UCSD-AML1 (cell line): ENCODE results near the gene ABLIM1.
"Not testable (repeated sequence)": the region's sequence is repeated elsewhere in the genome, so short reads cannot be mapped to it uniquely, and the experiment has no call there.

ENCODE experiments used
- DNase-seq: peaks from one replicate; lab custom pipeline; 2025; ENCODE audit not compliant: unreplicated experiment; lab: John Stamatoyannopoulos, UW

Gene ABLIM1

DNA sequence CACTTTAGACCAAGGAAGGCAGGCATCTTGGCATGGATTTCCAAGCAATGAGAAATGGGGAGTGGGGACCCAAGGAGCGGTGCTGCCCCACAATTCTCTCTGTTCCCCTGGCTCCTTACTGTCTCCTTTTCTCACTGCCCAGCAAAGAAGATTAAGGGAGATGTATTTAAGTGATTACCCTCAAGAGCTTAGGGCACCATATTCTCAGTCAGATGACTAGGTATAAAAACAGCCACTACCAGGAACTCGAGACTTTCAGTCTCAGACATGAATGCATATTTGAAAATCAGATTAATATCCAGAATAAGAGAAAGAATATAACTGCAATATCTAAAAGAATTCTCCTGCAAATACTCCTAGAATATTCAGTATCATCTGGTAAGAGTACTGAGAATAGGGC, at the start of gene ABLIM1:
TSS of gene ABLIM1 (minus strand) at position 101 of the 400 bp plus-strand sequence. CDS start at position 26, 75 bp downstream.
- no peak for DNase-seq

DNA sequence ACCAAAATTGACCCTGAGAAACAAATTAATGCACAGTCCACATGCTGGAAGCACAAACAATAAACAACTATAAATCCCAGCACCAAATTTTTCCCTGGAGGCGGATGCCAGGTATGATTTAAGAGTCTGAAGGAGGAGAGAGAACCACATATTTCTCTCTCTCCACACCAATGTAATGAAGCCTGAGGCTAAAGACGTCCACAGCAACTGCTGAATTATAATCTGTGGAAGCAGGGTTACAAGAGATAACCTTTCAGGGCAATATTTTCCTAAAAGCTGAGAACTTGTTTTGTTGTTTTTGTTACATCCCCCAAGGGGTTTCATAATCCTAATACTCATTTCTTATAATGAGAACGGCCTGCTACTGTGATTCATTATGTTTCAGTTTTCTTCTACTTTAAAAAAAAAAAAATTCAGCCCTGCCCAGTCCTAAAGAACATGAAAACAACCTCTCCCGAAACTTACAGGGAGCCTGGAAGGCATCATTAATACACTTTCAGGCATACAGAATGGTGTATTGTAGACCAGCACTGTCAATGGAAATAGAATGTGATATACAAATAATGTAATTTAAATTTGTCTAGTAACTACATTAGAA, 48.5 kb upstream of the ABLIM1 start:
- DNase-seq = no peak

DNA sequence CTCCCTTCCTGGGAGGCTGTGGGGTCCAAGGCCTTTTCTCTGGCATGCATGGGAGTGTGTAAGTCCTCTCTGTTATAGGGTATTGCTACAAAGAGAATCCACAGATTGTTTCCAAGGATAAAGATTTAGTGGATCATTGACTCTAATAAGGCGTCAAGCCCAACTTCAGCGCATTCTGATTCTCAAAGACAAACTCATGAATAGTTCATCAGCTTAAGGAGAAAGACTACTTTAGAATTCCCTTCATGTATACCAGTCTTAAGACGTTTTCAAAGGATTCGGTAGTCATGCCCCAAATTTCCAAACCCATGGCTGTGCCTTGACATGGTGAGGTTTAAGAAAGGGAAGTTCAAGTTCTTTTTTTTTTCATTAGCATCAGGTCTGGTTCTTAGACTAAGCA, 46.6 kb upstream of the ABLIM1 start:
- no peak for DNase-seq

DNA sequence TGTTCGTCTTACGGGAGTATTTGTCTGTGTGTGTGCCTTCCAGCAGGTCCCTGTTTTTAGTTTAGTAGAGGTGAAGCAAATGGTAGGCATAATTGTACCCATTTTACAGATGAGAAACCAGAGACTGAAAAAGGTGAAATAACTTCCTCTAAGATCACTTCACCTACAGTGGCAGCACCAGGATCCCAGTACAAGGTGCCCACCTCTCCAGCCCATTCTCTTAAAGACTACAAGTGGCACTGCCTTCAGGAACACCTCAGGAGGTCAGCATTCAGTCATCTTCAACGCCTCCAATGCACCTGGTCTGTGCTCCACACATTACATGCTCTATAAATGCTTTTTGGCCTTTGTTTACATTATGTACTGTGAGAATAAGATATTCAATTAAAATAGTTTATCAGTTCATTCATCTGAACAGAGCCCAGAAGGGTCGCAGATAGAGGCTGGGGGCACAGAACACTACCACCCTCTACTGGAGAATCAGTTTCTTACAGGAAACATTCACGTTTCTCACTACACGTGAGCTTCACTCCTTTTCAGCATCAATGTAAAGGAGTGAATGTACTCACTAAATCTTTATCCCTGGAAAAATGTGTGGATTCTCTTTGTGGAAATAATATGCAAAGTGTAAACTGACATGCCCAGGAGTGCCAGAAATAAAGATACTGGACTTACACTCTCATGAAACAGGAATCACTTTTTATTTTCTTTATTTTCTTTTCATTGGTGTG, 45.5 kb upstream of the ABLIM1 start:
- no peak for DNase-seq

- DNase-seq = no peak
Measured at GRCh38 chr10:114698271-114699061, 40.4 kb upstream of the ABLIM1 start.

GRCh38 chr10:114697061-114697598, 39.1 kb upstream of the ABLIM1 start:
- no peak for DNase-seq

GRCh38 chr10:114696301-114696700, 38.2 kb upstream of the ABLIM1 start:
- DNase-seq = not testable (repeated sequence)

DNA sequence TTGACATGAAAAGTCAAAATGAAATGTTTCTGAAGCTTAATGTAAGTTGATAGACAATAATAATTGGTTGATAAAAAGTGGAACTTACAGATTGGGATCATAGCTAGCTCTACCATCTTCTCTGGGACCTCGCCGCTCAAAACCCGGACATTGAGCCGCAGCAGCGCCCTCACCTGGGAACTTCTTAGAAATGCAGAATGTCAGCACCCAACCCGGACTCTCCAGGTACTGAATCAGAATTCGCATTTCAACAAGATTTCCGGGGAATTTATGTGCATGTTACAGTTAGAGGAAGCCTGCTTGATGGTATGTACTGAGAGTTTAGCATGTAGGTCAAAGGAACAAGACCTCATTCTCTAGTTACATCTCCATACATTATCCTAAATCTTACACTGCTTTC, 36.7 kb upstream of the ABLIM1 start:
- peak; percentile 41 for DNase-seq

DNA sequence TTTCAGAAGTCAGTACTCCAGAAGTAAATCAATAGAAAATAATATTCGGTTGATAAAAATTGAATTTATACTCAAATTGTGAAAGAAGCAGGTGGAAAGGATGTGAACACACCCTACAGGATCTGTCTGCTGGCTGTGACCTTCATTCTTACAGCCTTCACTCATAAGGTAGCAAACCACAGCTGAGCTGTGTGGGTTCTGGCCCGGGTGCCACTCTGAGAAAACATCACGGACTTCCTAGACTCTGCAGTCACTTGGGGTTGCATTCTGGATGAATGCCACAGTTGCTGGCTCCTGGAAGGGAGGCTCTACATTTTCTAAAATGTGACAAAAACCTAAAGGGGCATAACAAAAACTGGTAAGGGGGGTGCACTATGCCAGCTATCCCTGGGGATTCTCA, 36.0 kb upstream of the ABLIM1 start:
- no peak for DNase-seq

- DNase-seq = no peak
Measured at GRCh38 chr10:114691442-114691941, 33.4 kb upstream of the ABLIM1 start.

DNA sequence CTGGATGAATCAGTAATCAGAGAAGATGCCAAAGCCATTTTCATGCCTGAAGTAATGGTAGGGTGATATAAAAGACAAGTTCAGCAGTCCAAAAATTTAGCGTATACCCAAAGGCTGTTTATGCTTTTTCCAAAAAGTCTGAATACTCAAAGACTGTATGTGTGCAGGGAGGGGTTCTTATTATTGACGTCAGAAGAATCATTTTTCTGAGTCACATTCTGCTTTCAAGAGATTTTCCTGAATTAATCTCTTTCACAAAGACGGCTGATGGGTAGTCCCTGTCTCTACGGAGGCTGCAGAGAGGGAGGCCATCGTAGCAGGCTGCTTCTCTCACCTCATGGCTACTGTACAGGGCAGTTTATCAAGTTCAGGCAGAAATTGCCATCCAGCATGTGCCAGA, 30.7 kb upstream of the ABLIM1 start:
- no peak for DNase-seq

DNA sequence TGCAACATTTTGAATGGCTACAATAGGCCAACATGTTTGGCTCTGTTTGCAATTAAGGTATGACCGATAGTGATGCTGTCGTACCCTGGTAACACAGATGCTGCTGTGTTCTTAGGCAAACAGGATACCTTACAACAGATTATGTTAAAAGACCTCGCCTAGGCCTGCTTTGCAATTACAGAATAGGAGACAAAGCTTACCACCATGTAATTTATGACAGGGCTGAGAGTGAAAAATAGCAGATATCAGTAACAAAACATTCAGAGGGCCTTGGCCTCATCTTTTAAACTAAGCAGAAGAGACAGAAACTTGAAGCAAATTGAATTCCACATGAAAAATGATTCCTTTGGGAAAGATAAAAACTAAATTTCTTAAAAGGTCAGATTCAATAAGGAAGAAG, 29.4 kb upstream of the ABLIM1 start:
- no peak for DNase-seq

DNA sequence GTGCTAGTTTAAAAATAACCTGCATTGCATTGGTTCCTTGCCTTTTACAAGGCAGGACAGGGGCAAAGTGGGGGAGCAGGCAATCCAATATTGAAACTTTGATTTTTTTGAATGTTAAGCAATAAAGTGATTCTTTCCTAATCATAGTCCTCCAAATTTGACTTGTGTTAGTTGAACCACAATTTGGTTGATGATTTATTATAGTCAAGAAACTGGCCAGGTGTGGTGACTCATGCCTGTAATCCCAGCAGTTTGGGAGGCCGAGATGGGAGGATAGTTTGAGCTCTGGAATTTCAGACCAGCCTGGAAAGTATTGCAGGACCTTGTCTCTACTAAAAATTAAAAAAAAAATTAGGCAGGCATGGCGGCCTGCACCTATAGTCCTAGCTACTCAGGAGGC, 27.9 kb upstream of the ABLIM1 start:
- no peak for DNase-seq

DNA sequence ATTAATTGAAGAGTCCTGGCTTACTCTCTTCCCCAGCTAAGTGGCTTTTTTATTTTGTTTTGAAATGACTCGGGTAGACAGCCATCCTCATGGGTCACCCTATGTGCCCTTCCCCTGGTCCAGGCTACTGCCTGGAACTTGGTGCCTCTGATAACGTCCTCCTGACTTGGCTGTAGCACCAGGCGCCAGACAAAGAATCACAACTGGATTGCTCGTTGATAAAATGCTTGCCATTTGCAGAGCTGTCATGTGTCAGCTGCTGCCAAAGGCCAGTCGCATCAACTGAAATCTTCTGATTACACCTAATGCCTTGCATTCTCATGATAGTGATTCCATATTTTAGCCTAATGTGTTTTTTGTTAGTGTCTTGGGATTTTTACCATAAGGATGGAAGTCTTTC, 27.4 kb upstream of the ABLIM1 start:
- DNase-seq = no peak

DNA sequence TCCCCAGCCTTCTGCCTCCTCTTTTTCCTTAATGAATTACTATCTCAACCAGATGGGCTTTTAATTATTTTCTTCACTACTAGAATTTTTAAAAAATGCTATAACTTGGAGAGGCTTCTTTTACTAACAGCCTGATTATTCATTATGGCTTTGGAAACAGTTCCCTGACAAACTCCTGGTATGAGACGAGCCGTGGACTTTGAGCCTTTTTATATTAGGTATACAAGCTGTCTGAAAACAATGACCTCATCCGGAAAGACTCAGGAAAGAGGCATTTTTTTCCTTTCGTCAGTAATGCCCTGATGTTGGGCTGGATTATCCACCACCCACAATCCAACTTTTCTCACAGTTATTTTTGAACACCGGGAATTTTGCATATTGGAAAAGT, 26.7 kb upstream of the ABLIM1 start:
- no peak for DNase-seq

DNA sequence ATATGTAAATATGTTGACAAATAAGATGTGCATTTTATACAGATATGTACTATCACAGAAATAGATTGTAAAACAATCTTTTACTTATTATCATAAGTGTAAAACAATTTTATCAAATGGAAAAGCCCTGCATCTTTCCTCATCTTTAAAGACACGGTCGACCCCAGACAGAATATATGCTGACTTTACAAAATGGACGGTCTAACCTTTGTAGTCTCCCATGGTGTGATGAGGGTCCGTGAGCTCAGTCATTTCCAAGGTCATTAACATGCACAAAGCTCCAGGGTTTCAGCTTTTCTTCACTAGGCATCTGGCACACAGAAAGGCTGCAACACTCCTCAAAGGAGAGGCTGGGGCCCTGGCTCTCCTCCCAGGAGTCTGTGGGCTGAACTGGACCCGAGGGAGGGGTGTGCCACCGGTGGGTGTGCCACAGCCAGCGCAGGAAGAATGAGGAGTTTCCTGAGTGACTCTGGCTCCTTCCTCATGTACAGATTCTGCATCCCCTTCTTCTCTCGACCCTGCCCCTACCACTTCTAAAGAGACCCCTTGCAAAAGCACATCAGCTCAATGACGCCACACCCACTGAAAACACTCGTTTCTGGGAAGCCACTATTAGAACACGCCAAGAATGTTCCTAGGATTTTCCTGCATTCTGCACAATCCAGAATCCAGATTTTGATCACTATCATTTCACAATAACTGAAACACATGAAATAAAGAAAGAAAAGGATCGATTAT, 26.2 kb upstream of the ABLIM1 start:
- peak; percentile 39 for DNase-seq

DNA sequence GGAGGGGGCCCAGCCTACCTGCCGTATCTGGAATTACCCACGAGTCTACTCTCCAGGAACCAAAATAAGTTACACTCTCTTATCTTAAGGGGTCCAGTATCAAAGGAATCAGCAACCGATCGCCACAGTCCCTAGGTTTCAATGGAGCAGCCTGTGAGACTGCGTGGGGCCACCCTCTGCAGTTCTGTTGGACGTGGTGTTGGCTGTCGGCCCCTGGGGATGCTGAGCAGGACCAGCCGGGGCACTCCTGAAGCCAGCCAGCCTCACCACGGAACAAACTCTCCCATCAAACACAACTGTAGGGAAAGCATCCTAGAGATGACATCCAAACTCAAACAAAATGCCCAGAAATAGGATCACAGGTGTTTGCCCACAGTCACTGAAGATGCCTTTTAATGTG, 25.5 kb upstream of the ABLIM1 start:
- no peak for DNase-seq

- no peak for DNase-seq
Measured at GRCh38 chr10:114683162-114683561, 25.1 kb upstream of the ABLIM1 start.

- DNase-seq = no peak
Measured at GRCh38 chr10:114682532-114682931, 24.5 kb upstream of the ABLIM1 start.

GRCh38 chr10:114682121-114682520, 24.0 kb upstream of the ABLIM1 start:
- no peak for DNase-seq

GRCh38 chr10:114681542-114681941, 23.5 kb upstream of the ABLIM1 start:
- no peak for DNase-seq
